Ishikawa (cell line): ENCODE measurements around the gene ADAMTS12.

Experiments used
- CEBPB ChIP-seq: IDR thresholded peaks from 2 replicates; pipeline ENCODE4 v1.6.1; 2012
- CREB1 ChIP-seq: IDR thresholded peaks from 2 replicates; pipeline ENCODE4 v1.6.1; 2012; ENCODE audit warnings: low read depth
- EGR1 ChIP-seq: IDR thresholded peaks from 2 replicates; pipeline ENCODE4 v1.6.1; 2012
- EP300 ChIP-seq: IDR thresholded peaks from 2 replicates; pipeline ENCODE4 v1.6.1; 2012; ENCODE audit warnings: borderline replicate concordance
- FOXM1 ChIP-seq: IDR thresholded peaks from 2 replicates; pipeline ENCODE4 v1.6.1; 2012; ENCODE audit warnings: low read depth, borderline replicate concordance
- NFIC ChIP-seq: IDR thresholded peaks from 2 replicates; pipeline ENCODE4 v1.6.1; 2012
- RAD21 ChIP-seq: IDR thresholded peaks from 2 replicates; pipeline ENCODE4 v1.6.1; 2012; ENCODE audit warnings: low read depth
- TAF1 ChIP-seq: IDR thresholded peaks from 2 replicates; pipeline ENCODE4 v1.6.1; 2012; ENCODE audit warnings: low read depth, mild to moderate bottlenecking
- TCF12 ChIP-seq: IDR thresholded peaks from 2 replicates; pipeline ENCODE4 v1.6.1; 2012; ENCODE audit warnings: low read depth
- TEAD4 ChIP-seq: IDR thresholded peaks from 2 replicates; pipeline ENCODE4 v1.6.1; 2012
- YY1 ChIP-seq: IDR thresholded peaks from 2 replicates; pipeline ENCODE4 v1.6.1; 2012; ENCODE audit warnings: low read depth
- ZBTB7A ChIP-seq: IDR thresholded peaks from 2 replicates; pipeline ENCODE4 v1.6.1; 2012; ENCODE audit warnings: low read depth
- TF ChIP-seq, protein P1 (sequence below): IDR thresholded peaks from 2 replicates; pipeline ENCODE4 v1.6.1; 2012
- TF ChIP-seq, protein P2 (sequence below): IDR thresholded peaks from 2 replicates; pipeline ENCODE4 v1.6.1; 2012
- TF ChIP-seq, protein P3 (sequence below): IDR thresholded peaks from 2 replicates; pipeline ENCODE4 v1.6.1; 2012; ENCODE audit warnings: low read depth, mild to moderate bottlenecking

The ADAMTS12 gene

DNA sequence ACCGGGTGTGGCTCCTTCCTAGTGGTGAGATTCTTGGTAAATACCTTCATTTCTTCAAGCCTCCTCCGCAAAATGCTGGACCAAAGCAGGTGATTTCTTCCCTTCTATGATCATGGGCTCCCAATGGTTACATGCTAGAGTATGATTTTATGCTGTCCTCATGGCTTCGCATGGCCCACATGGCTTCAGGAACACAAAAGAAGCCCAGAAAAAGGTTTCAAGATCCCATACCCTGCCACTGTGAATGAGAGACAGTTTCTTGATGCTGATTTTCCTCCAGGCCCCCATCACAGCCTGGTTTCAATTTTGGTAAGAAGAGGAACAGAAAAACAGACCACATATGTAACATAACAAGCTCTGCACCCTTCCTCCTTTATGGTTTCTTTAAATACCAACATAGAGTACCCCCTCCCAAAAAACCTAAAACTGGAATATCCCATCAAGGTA, 42.0 kb upstream of the ADAMTS12 start:
- TF ChIP-seq TCF12 (no peak), ZBTB7A (no peak), FOXM1 (no peak), YY1 (no peak), NFIC (no peak), RAD21 (no peak), TEAD4 (no peak)
- TF ChIP-seq, protein P1, sequence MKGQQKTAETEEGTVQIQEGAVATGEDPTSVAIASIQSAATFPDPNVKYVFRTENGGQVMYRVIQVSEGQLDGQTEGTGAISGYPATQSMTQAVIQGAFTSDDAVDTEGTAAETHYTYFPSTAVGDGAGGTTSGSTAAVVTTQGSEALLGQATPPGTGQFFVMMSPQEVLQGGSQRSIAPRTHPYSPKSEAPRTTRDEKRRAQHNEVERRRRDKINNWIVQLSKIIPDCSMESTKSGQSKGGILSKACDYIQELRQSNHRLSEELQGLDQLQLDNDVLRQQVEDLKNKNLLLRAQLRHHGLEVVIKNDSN = no peak

DNA sequence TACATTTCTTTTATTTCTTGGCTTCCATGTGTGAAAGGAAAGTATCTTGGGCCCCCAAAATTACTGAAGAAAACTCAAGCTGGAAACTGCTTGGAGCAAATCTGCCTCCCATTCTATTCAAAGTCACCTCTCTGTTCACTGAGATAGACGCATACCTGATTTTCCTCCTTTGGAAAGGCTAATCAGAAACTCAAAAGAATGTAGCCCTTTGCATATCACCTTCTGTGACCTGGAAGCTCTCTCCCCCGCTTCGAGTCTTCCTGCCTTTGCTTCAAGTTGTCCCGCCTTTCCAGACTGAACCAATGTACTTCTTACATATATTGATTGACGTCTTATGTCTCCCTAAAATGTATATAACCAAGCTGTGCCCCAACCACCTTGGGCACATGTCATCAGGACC, 39.3 kb upstream of the ADAMTS12 start:
- TF ChIP-seq TCF12 = no peak
- TF ChIP-seq TEAD4 = no peak
- TF ChIP-seq CREB1 = no peak
- no peak for TF ChIP-seq CEBPB

DNA sequence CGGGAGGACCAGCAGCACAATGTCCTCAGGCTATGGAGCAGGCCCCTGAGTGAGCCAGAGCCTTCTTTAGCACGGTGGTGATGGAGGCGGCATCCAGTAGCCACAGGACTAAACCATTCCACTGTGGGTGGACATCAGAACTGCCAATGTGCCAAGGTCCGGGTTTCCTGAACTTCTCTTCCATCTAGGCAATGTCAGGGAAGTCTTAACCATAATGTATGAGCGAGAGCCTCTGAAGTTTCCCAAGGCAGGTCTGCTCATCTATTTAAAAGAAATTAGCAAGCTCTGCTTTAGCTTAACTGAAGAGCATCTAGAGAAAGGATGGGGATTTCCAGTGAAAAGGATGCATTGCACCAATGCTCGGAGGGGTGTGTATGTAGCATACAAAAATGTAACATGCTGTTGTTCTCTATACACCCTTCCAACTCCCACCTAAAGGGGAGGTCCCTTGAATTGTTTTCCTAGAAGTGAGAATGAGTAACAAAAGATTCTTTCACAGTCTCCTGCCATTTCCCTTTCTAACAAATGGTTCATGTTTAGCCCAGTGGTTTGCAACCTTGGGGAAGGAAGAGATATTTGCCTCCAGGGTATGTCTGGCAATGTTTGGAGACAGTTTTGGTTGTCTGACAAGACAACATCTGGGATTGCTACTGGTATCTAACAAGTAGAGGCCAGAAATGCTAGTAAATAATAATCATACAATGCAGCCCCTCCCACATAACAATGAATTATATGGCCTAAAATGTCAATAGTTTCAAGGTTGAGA, 38.3 kb upstream of the ADAMTS12 start:
- TF ChIP-seq EGR1 (no peak), YY1 (no peak), TCF12 (no peak), EP300 (no peak), RAD21 (no peak), ZBTB7A (no peak), CEBPB (no peak), NFIC (no peak), CREB1 (no peak), TEAD4 (no peak), TAF1 (no peak), FOXM1 (no peak)
- TF ChIP-seq, protein P1 = no peak
- TF ChIP-seq, protein P2, sequence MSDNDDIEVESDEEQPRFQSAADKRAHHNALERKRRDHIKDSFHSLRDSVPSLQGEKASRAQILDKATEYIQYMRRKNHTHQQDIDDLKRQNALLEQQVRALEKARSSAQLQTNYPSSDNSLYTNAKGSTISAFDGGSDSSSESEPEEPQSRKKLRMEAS = no peak
- TF ChIP-seq, protein P3, sequence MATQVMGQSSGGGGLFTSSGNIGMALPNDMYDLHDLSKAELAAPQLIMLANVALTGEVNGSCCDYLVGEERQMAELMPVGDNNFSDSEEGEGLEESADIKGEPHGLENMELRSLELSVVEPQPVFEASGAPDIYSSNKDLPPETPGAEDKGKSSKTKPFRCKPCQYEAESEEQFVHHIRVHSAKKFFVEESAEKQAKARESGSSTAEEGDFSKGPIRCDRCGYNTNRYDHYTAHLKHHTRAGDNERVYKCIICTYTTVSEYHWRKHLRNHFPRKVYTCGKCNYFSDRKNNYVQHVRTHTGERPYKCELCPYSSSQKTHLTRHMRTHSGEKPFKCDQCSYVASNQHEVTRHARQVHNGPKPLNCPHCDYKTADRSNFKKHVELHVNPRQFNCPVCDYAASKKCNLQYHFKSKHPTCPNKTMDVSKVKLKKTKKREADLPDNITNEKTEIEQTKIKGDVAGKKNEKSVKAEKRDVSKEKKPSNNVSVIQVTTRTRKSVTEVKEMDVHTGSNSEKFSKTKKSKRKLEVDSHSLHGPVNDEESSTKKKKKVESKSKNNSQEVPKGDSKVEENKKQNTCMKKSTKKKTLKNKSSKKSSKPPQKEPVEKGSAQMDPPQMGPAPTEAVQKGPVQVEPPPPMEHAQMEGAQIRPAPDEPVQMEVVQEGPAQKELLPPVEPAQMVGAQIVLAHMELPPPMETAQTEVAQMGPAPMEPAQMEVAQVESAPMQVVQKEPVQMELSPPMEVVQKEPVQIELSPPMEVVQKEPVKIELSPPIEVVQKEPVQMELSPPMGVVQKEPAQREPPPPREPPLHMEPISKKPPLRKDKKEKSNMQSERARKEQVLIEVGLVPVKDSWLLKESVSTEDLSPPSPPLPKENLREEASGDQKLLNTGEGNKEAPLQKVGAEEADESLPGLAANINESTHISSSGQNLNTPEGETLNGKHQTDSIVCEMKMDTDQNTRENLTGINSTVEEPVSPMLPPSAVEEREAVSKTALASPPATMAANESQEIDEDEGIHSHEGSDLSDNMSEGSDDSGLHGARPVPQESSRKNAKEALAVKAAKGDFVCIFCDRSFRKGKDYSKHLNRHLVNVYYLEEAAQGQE = no peak

DNA sequence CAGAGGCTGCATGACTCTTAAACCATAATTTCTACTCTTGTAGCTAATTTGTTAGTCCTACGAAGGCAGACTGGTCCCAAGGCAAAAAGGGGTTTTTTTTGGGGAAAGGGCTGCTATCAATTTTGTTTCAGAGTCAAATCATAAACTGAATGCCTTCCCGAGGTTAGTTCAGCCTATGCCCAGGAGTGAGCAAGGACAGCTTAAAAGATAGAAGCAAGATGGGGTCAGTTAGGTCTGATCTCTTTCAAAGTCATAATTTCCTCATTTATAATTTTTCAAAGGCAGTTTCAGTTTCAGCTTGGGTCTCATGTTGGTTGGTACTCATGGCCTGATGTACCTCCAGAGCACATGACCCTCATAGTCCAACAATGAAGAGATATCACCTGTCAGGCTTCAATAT, 36.5 kb upstream of the ADAMTS12 start:
- TF ChIP-seq, protein P2 = no peak
- TF ChIP-seq TAF1 (no peak), ZBTB7A (no peak), FOXM1 (no peak), RAD21 (no peak), TEAD4 (no peak), EGR1 (no peak)
- TF ChIP-seq, protein P3 = no peak

DNA sequence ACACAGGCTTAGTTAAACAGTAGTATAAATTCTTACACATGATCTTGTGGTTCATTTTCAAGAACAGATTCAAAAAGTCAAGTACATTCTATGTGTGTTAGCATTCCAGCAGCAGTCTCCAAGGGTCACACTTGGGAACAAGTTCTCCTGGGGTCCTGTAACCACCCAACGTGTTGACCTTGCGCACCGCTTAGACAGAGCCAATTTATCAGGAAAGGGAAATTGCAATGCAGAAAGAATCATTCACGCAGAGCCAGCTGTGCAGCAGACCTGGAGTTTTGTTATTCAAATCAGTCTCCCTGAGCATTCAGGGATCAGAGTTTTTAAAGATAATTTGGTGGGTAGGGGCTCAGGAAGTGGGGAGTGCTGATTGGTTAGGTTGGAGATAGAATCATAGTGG, 35.9 kb upstream of the ADAMTS12 start:
- TF ChIP-seq EP300 (no peak), TCF12 (no peak), EGR1 (no peak), CEBPB (no peak), FOXM1 (no peak), RAD21 (no peak), YY1 (no peak)
- TF ChIP-seq, protein P2 = no peak
- TF ChIP-seq, protein P1 = no peak
- TF ChIP-seq, protein P3 = no peak
